HG02610 (cell line): ENCODE data around the gene PAX8.
A peak's percentile ranks its signal among the peaks of the same experiment; 100 is the strongest.

Source experiments
- ATAC-seq: cut with Tn5 transposase; IDR thresholded peaks from one replicate; pipeline ENCODE4 v1.9.1; 2021; ENCODE audit warnings: mild to moderate bottlenecking, moderate library complexity; ENCODE audit not compliant: unreplicated experiment

Gene PAX8

GRCh38 chr2:113173542-113174375 lies 105.0 kb downstream of the PAX8 start, which contains the start of gene PSD4:
Gene PSD4 (plus strand): TSS chr2:113173971. CDS start chr2:113182457, 8,486 bp downstream.
- peak; percentile 85 for ATAC-seq

GRCh38 chr2:113172721-113173541 lies 105.8 kb downstream of the PAX8 start:
- ATAC-seq = no peak

- ATAC-seq = no peak
Measured at GRCh38 chr2:113171334-113172075, 107.2 kb downstream of the PAX8 start.

GRCh38 chr2:113169586-113169985 lies 109.1 kb downstream of the PAX8 start:
- no peak for ATAC-seq

GRCh38 chr2:113169002-113169530 lies 109.7 kb downstream of the PAX8 start:
- ATAC-seq = no peak

GRCh38 chr2:113167962-113168340 lies 110.8 kb downstream of the PAX8 start:
- no peak for ATAC-seq

GRCh38 chr2:113167115-113167932 lies 111.4 kb downstream of the PAX8 start:
- no peak for ATAC-seq

GRCh38 chr2:113166187-113166645 lies 112.5 kb downstream of the PAX8 start:
- no peak for ATAC-seq
